Measurements from ENCODE around the gene RAD23A.
"Not testable (repeated sequence)": the region's sequence is repeated elsewhere in the genome, so short reads cannot be mapped to it uniquely, and the experiment has no call there.

The RAD23A gene

GRCh38 chr19:12952488-12953137 lies 7.0 kb downstream of the RAD23A start:
- TF ChIP-seq CTCF (IDR thresholded peaks at IDR 0.05; ENCODE audit: low read depth, low read length): no peak
- no peak overlapping the region for H3K4me3 ChIP-seq (ENCODE audit: low read depth, low read length)
- no peaks in the 10 kb centered on the region for H3K27me3 ChIP-seq (ENCODE audit: insufficient read depth, low read depth, severe bottlenecking)
- peak overlapping the region; percentile 90 for H3K27ac ChIP-seq
- peaks cover 89% of the 10 kb centered on the region for H3K36me3 ChIP-seq
- no peak for DNase-seq
- no peaks in the 10 kb centered on the region for H3K9me3 ChIP-seq (ENCODE audit: severe bottlenecking)

GRCh38 chr19:12953138-12953798 lies 7.6 kb downstream of the RAD23A start:
- Histone ChIP-seq H3K27me3 (ENCODE audit: insufficient read depth, low read depth, severe bottlenecking) (no peaks in the 10 kb centered on the region), H3K27ac (peak overlapping the region; percentile 90), H3K36me3 (peaks cover 82% of the 10 kb centered on the region), H3K9me3 (ENCODE audit: severe bottlenecking) (no peaks in the 10 kb centered on the region), H3K4me3 (ENCODE audit: low read depth, low read length) (no peak overlapping the region)
- no peak for TF ChIP-seq CTCF (IDR thresholded peaks at IDR 0.05; ENCODE audit: low read depth, low read length)
- peak; percentile 77 for DNase-seq

- no peak for TF ChIP-seq CTCF (IDR thresholded peaks at IDR 0.05; ENCODE audit: low read depth, low read length)
- Histone ChIP-seq H3K4me3 (ENCODE audit: low read depth, low read length) (no peak overlapping the region), H3K27me3 (ENCODE audit: insufficient read depth, low read depth, severe bottlenecking) (no peaks in the 10 kb centered on the region), H3K36me3 (peaks cover 75% of the 10 kb centered on the region), H3K9me3 (ENCODE audit: severe bottlenecking) (no peaks in the 10 kb centered on the region), H3K27ac (peak overlapping the region; percentile 90)
- DNase-seq: no peak
Measured at GRCh38 chr19:12953799-12954611, 8.3 kb downstream of the RAD23A start.

GRCh38 chr19:12954612-12954962 lies 8.9 kb downstream of the RAD23A start:
- TF ChIP-seq CTCF (IDR thresholded peaks at IDR 0.05; ENCODE audit: low read depth, low read length): no peak
- Histone ChIP-seq H3K9me3 (ENCODE audit: severe bottlenecking) (no peaks in the 10 kb centered on the region), H3K27ac (peak overlapping the region; percentile 90), H3K27me3 (ENCODE audit: insufficient read depth, low read depth, severe bottlenecking) (no peaks in the 10 kb centered on the region), H3K36me3 (peaks cover 69% of the 10 kb centered on the region), H3K4me3 (ENCODE audit: low read depth, low read length) (no peak overlapping the region)
- DNase-seq: no peak

- H3K4me3 ChIP-seq (ENCODE audit: low read depth, low read length): peak overlapping the region; percentile 89
- not testable (repeated sequence) for H3K9me3 ChIP-seq (ENCODE audit: severe bottlenecking); H3K27me3 ChIP-seq (ENCODE audit: insufficient read depth, low read depth, severe bottlenecking)
- H3K36me3 ChIP-seq: peaks cover 59% of the 10 kb centered on the region
- DNase-seq: peak; percentile 42
- peak overlapping the region; percentile 90 for H3K27ac ChIP-seq
Measured at GRCh38 chr19:12955575-12955974, 9.9 kb downstream of the RAD23A start.

- H3K27me3 ChIP-seq (ENCODE audit: insufficient read depth, low read depth, severe bottlenecking): no peaks in the 10 kb centered on the region
- no peak for DNase-seq
- H3K27ac ChIP-seq: peak overlapping the region; percentile 90
- no peak for TF ChIP-seq CTCF (IDR thresholded peaks at IDR 0.05; ENCODE audit: low read depth, low read length)
- H3K4me3 ChIP-seq (ENCODE audit: low read depth, low read length): peak overlapping the region; percentile 89
- peaks cover 55% of the 10 kb centered on the region for H3K36me3 ChIP-seq
- no peaks in the 10 kb centered on the region for H3K9me3 ChIP-seq (ENCODE audit: severe bottlenecking)
Measured at GRCh38 chr19:12955996-12956395, 10.3 kb downstream of the RAD23A start.
